ENCODE measurements around the gene MRPL34. TPM values are rescaled to one million over a fixed set of nuclear protein-coding genes. Genes with fewer than 3 reads are reported as not detected.

Gene MRPL34
- total RNA-seq, 1 experiment from 2014 or later = 78.9 TPM

GRCh38 chr19:17305216-17305516 is 506 bp upstream of the MRPL34 start:
- Histone ChIP-seq H3K27me3 (replicated peaks; ENCODE audit: control insufficient read depth, insufficient read depth, low read length) (no peaks in the 10 kb centered on the region), H3K9me3 (no peaks in the 10 kb centered on the region), H3K36me3 (ENCODE audit: control insufficient read depth, insufficient read depth, low read length) (no peaks in the 10 kb centered on the region), H3K4me3 (ENCODE audit: low read depth, low read length) (0 out of 2 replicates have a peak overlapping the region, but pooled peaks have one; percentile 0), H3K4me1 (peaks cover 16% of the 10 kb centered on the region)
- Mint-ChIP-seq H3K27ac (ENCODE audit: unreplicated experiment) (no peak overlapping the region), H3K4me1 (ENCODE audit: low read depth, unreplicated experiment) (peaks cover 8% of the 10 kb centered on the region), H3K9me3 (ENCODE audit: unreplicated experiment) (no peaks in the 10 kb centered on the region), H3K4me3 (ENCODE audit: unreplicated experiment) (peak overlapping the region; percentile 78), H3K36me3 (ENCODE audit: insufficient read depth, unreplicated experiment) (peaks cover 42% of the 10 kb centered on the region), H3K27me3 (ENCODE audit: insufficient read depth, unreplicated experiment) (no peaks in the 10 kb centered on the region)
- TF ChIP-seq CTCF (IDR thresholded peaks at IDR 0.05; ENCODE audit: insufficient read depth in 1 of 2, low read depth in 1 of 2, low read length in 1 of 2, severe bottlenecking in 1 of 2, unreplicated experiment in 1 of 2) = no peak
- ChIA-PET CTCF (interaction anchor here (0.6 to 2.8 kb wide), 16 partner anchors 9 to 1194 kb away, joined by 3 to 44 read pairs (median 6); partner anchors contain the start of gene BABAM1), POLR2A (interaction anchor here (0.6 to 1.3 kb wide), 3 partner anchors 12 to 90 kb away, joined by 4 to 12 read pairs (median 5); partner anchors contain the start of gene USE1)
- no peak for DNase-seq
- intact Hi-C loops (cut with micrococcal nuclease; ENCODE audit: unreplicated experiment) = loop anchor here (1.0 kb wide), 1 partner anchor 13 kb away; no protein-coding TSS in a partner anchor
- no TSS peak for BruUV-seq (replicated peaks)

GRCh38 chr19:17306285-17306714 is 628 bp downstream of the MRPL34 start:
- DNase-seq = no peak
- ChIA-PET POLR2A (no interaction called here), CTCF (interaction anchor here (1.4 to 2.8 kb wide), 2 partner anchors 13 to 20 kb away, joined by 7 to 44 read pairs; no protein-coding TSS in a partner anchor)
- H3K36me3 Mint-ChIP-seq (ENCODE audit: insufficient read depth, unreplicated experiment) = peaks cover 43% of the 10 kb centered on the region
- no peaks in the 10 kb centered on the region for H3K9me3 Mint-ChIP-seq (ENCODE audit: unreplicated experiment)
- no peaks in the 10 kb centered on the region for H3K27me3 ChIP-seq (replicated peaks; ENCODE audit: control insufficient read depth, insufficient read depth, low read length)
- H3K27me3 Mint-ChIP-seq (ENCODE audit: insufficient read depth, unreplicated experiment) = no peaks in the 10 kb centered on the region
- H3K4me3 Mint-ChIP-seq (ENCODE audit: unreplicated experiment) = peak overlapping the region; percentile 78
- no peaks in the 10 kb centered on the region for H3K9me3 ChIP-seq
- no peak for TF ChIP-seq CTCF (IDR thresholded peaks at IDR 0.05; ENCODE audit: insufficient read depth in 1 of 2, low read depth in 1 of 2, low read length in 1 of 2, severe bottlenecking in 1 of 2, unreplicated experiment in 1 of 2)
- H3K36me3 ChIP-seq (ENCODE audit: control insufficient read depth, insufficient read depth, low read length) = no peaks in the 10 kb centered on the region
- peaks cover 22% of the 10 kb centered on the region for H3K4me1 ChIP-seq
- peaks cover 10% of the 10 kb centered on the region for H3K4me1 Mint-ChIP-seq (ENCODE audit: low read depth, unreplicated experiment)
- intact Hi-C loops (cut with micrococcal nuclease; ENCODE audit: unreplicated experiment) = no loop called here
- peak overlapping the region; percentile 74 for H3K27ac Mint-ChIP-seq (ENCODE audit: unreplicated experiment)
- BruUV-seq (replicated peaks) = TSS peak; percentile 15
- H3K4me3 ChIP-seq (ENCODE audit: low read depth, low read length) = peak overlapping the region; percentile 56

GRCh38 chr19:17307876-17308377 is 2.3 kb downstream of the MRPL34 start:
- H3K36me3 ChIP-seq (ENCODE audit: control insufficient read depth, insufficient read depth, low read length) = peaks cover 3% of the 10 kb centered on the region; the same call in 1 of the 2 replicates
- peaks cover 30% of the 10 kb centered on the region for H3K4me1 ChIP-seq
- peak overlapping the region; percentile 10 for H3K27ac Mint-ChIP-seq (ENCODE audit: unreplicated experiment)
- BruUV-seq (replicated peaks) = no TSS peak
- H3K36me3 Mint-ChIP-seq (ENCODE audit: insufficient read depth, unreplicated experiment) = peaks cover 50% of the 10 kb centered on the region
- POLR2A ChIA-PET = interaction anchor here (0.6 kb wide), 1 partner anchor 19 kb away, joined by 4 read pairs; no protein-coding TSS in a partner anchor
- no peaks in the 10 kb centered on the region for H3K27me3 Mint-ChIP-seq (ENCODE audit: insufficient read depth, unreplicated experiment)
- no peaks in the 10 kb centered on the region for H3K9me3 ChIP-seq
- no peaks in the 10 kb centered on the region for H3K9me3 Mint-ChIP-seq (ENCODE audit: unreplicated experiment)
- peaks cover 20% of the 10 kb centered on the region for H3K4me1 Mint-ChIP-seq (ENCODE audit: low read depth, unreplicated experiment)
- H3K4me3 ChIP-seq (ENCODE audit: low read depth, low read length) = no peak overlapping the region
- DNase-seq = no peak
- CTCF ChIA-PET = interaction anchor here (1.9 kb wide), 1 partner anchor 20 kb away, joined by 13 read pairs; no protein-coding TSS in a partner anchor
- no peaks in the 10 kb centered on the region for H3K27me3 ChIP-seq (replicated peaks; ENCODE audit: control insufficient read depth, insufficient read depth, low read length)
- H3K4me3 Mint-ChIP-seq (ENCODE audit: unreplicated experiment) = peak overlapping the region; percentile 50
- intact Hi-C loops (cut with micrococcal nuclease; ENCODE audit: unreplicated experiment) = loop anchor here (2.0 kb wide), 1 partner anchor 29 kb away; the partner anchor contains the start of gene GTPBP3
- no peak for TF ChIP-seq CTCF (IDR thresholded peaks at IDR 0.05; ENCODE audit: insufficient read depth in 1 of 2, low read depth in 1 of 2, low read length in 1 of 2, severe bottlenecking in 1 of 2, unreplicated experiment in 1 of 2)

Measured in Caco-2 (cell line).